Peyer's patch (tissue), 4 donors: ENCODE data around the gene MTCL1. TPM values are rescaled to one million over a fixed set of nuclear protein-coding genes. Genes with fewer than 3 reads are reported as not detected.

ENCODE experiments used
- DNase-seq, 3 donors: peaks; one replicate each; pipeline ENCODE4 v3.0.0-alpha.2; 2017 to 2019
- H3K27ac ChIP-seq, 4 donors: fragments of 200-600 bp; sonication (generic); one replicate each; pipeline ENCODE4 v1.5.1; 2016 to 2019
- H3K27me3 ChIP-seq, 2 donors: fragments of 200-600 bp; sonication (generic); one replicate each; pipeline ENCODE4 v1.5.1; 2019
- H3K36me3 ChIP-seq, 3 donors: fragments of 200-600 bp; sonication (generic); one replicate each; pipeline ENCODE4 v1.5.1; 2016 to 2019
- H3K4me1 ChIP-seq, 4 donors: fragments of 200-600 bp; sonication (generic); one replicate each; pipeline ENCODE4 v1.5.1; 2016 to 2019
- H3K4me3 ChIP-seq, 4 donors: fragments of 200-600 bp; sonication (generic); 1 replicate in 3 of 4; 2 replicates in 1 of 4; pipeline ENCODE4 v1.5.1; 2016 to 2019; ENCODE audit warnings: mild to moderate bottlenecking in 1 of 4
- H3K9me3 ChIP-seq, 4 donors: fragments of 200-600 bp; sonication (generic); one replicate each; pipeline ENCODE4 v1.5.1; 2016 to 2019; ENCODE audit warnings: mild to moderate bottlenecking in 1 of 4
- POLR2A ChIP-seq, 2 donors: fragments of 450-650 bp; IDR thresholded peaks; one replicate each; pipeline ENCODE4 v1.5.1; 2017; ENCODE audit warnings: antibody characterized with exemption in 2 of 2, mild to moderate bottlenecking in 2 of 2, moderate library complexity in 2 of 2
- total RNA-seq, 4 donors: library from RNA; depleted of rRNA; stranded (reverse); fragments of >200 nt; gene quantifications; one replicate each; pipeline ENCODE4 v1.1.0, GENCODE V29; 2016
- TF ChIP-seq, protein P1 (sequence below), 6 experiments: fragments of 450-650 bp in 4 of 6; fragments of 200-600 bp in 2 of 6; sonication (generic) in 1 of 6; IDR thresholded peaks; one replicate each; pipeline ENCODE4 v1.5.1; 2017 to 2019; ENCODE audit warnings: antibody characterized with exemption in 6 of 6, mild to moderate bottlenecking in 3 of 6, moderate library complexity in 1 of 6

Gene MTCL1
- total RNA-seq, 4 donors from 2014 or later, result 4.2 to 27.2 (median 6.3) TPM

DNA sequence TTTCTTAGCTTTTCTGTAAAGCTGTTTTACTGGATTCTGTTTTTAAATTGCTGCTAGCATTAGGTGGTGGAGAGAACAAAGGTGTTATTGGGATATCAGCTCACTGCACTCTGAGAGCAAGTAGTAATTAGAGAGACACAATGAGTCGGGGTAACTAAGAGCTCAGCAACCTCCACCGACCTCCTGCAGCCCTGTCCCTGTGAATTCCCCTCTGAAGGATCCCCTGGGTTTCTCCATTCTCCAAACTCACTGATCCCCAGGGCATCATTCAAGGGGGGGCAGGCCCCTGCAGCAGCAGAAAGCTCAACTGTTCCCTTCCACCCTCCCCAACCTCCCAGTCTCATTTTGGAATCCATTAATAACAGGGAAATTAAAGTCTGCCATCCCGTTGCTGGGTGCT is 73.0 kb downstream of the MTCL1 start:
- no peak overlapping the region for H3K4me3 ChIP-seq
- H3K36me3 ChIP-seq, result no peaks in the 10 kb centered on the region
- H3K27ac ChIP-seq, result no peak overlapping the region
- H3K27me3 ChIP-seq, result no peaks in the 10 kb centered on the region
- no peaks in the 10 kb centered on the region for H3K9me3 ChIP-seq
- no peaks in the 10 kb centered on the region for H3K4me1 ChIP-seq
- DNase-seq, result no peak
- no peak for TF ChIP-seq POLR2A (IDR thresholded peaks at IDR 0.05)
- TF ChIP-seq, protein P1, sequence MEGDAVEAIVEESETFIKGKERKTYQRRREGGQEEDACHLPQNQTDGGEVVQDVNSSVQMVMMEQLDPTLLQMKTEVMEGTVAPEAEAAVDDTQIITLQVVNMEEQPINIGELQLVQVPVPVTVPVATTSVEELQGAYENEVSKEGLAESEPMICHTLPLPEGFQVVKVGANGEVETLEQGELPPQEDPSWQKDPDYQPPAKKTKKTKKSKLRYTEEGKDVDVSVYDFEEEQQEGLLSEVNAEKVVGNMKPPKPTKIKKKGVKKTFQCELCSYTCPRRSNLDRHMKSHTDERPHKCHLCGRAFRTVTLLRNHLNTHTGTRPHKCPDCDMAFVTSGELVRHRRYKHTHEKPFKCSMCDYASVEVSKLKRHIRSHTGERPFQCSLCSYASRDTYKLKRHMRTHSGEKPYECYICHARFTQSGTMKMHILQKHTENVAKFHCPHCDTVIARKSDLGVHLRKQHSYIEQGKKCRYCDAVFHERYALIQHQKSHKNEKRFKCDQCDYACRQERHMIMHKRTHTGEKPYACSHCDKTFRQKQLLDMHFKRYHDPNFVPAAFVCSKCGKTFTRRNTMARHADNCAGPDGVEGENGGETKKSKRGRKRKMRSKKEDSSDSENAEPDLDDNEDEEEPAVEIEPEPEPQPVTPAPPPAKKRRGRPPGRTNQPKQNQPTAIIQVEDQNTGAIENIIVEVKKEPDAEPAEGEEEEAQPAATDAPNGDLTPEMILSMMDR (IDR thresholded peaks at IDR 0.05), result no peak

DNA sequence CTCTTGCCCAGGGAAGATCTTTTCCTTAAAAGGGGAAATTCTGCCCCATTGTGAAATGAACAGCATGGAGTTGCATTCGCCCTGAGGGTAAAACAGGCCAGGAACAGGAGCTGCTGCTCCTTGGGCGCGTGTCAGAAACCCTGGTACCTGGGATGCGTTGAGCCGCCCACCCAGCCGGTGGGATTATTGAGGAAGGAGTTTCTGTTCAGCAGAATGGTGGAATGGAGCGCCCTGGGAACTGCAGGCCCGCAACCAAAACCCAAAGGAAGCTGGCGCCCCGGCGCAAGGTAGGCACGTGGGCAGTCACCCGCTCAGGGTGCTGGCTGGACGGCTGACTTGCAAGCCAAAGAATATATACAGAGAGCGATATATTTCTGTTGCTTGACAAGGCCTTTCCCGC is 73.5 kb downstream of the MTCL1 start:
- H3K9me3 ChIP-seq, result no peaks in the 10 kb centered on the region
- H3K4me3 ChIP-seq, result no peak overlapping the region
- peak in 1 of 3 donors; percentile 24 for DNase-seq
- no peaks in the 10 kb centered on the region for H3K4me1 ChIP-seq
- H3K36me3 ChIP-seq, result no peaks in the 10 kb centered on the region
- no peak for TF ChIP-seq POLR2A (IDR thresholded peaks at IDR 0.05)
- TF ChIP-seq, protein P1 (IDR thresholded peaks at IDR 0.05), result no peak
- no peaks in the 10 kb centered on the region for H3K27me3 ChIP-seq
- no peak overlapping the region for H3K27ac ChIP-seq

DNA sequence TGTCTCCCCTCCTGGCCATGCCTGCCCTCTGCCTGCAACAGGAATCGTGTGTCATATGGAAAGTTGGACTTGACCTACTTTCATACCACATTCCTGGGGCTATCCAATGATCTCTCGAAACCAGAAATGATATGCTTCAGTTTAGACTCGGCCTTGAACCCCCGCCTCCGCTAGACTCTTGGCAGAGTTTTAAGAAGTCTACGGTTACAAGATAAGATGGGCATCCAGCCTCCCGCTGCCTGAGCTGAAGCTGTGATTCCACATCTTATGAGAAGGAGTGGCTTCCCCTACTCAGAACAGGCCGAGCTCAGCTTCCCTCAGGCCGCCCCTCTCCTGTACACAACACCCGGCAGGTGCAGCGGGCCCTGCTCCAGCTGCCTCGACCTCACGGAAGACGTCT is 73.9 kb downstream of the MTCL1 start:
- TF ChIP-seq, protein P1 (IDR thresholded peaks at IDR 0.05), result no peak
- TF ChIP-seq POLR2A (IDR thresholded peaks at IDR 0.05), result no peak
- H3K4me3 ChIP-seq, result no peak overlapping the region
- peak in 1 of 3 donors; percentile 18 for DNase-seq
- no peaks in the 10 kb centered on the region for H3K27me3 ChIP-seq
- no peaks in the 10 kb centered on the region for H3K9me3 ChIP-seq
- no peak overlapping the region for H3K27ac ChIP-seq
- peaks cover 0 to under 1% (median 0%) of the 10 kb centered on the region in 3 donors for H3K36me3 ChIP-seq
- H3K4me1 ChIP-seq, result no peaks in the 10 kb centered on the region

DNA sequence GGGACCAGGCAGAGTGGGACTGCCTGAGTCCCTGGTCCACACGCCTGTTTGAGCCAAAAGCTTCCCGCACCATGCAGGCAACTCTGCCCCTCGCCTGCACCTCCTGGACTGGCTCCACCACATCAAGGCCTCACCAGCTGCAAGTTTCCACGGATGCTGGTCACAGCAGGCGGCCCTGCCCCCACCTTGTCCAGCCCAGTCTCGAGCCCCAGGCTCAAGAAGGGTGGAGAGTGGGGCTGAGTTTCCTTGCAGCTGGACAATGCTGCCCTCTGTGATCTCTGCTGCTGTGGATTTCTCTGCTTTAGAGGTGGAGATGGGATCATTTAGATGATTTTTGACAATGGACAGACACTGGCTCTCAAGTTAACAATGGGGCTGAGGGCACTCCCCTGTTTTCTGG is 74.9 kb downstream of the MTCL1 start:
- peaks cover 0 to 6% (median 0%) of the 10 kb centered on the region in 3 donors for H3K36me3 ChIP-seq
- H3K4me1 ChIP-seq, result no peaks in the 10 kb centered on the region
- no peak for TF ChIP-seq POLR2A (IDR thresholded peaks at IDR 0.05)
- TF ChIP-seq, protein P1 (IDR thresholded peaks at IDR 0.05), result no peak
- H3K4me3 ChIP-seq, result no peak overlapping the region
- DNase-seq, result peak in 1 of 3 donors; percentile 34
- H3K27ac ChIP-seq, result no peak overlapping the region
- no peaks in the 10 kb centered on the region for H3K9me3 ChIP-seq
- no peaks in the 10 kb centered on the region for H3K27me3 ChIP-seq

DNA sequence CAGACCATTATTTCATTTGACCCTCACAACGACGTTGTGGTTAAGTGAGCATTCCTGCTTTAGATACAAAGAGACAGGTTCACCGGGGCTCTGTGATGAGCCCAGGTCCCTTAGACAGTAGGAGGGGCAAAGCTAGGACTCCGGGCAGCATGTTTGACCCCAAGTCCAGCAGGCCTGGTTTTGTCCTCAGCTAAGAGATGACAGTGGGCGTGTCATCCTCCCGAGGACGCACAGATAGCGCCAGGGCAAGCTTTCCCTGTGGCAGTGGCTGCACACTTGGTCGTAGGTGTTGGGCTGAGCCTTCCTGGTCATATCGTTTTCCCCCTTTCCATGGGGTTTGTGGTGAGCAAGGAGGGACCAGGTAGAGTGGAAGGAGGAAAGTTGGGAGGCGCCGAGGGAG is 76.3 kb downstream of the MTCL1 start:
- DNase-seq, result peak in 1 of 3 donors; percentile 34
- H3K27ac ChIP-seq, result no peak overlapping the region
- H3K9me3 ChIP-seq, result no peaks in the 10 kb centered on the region
- H3K4me1 ChIP-seq, result no peaks in the 10 kb centered on the region
- no peak overlapping the region for H3K4me3 ChIP-seq
- TF ChIP-seq, protein P1 (IDR thresholded peaks at IDR 0.05), result no peak
- TF ChIP-seq POLR2A (IDR thresholded peaks at IDR 0.05), result no peak
- no peaks in the 10 kb centered on the region for H3K27me3 ChIP-seq
- H3K36me3 ChIP-seq, result peaks cover 0 to 6% (median 0%) of the 10 kb centered on the region in 3 donors
